ENCODE data around the gene UQCRC2.
"Not testable (repeated sequence)": the region's sequence is repeated elsewhere in the genome, so short reads cannot be mapped to it uniquely, and the experiment has no call there.

UQCRC2 gene

GRCh38 chr16:21952793-21953540 is at the start of gene UQCRC2:
TSS of gene UQCRC2 (plus strand) at chr16:21953361. CDS start at chr16:21953424, 63 bp downstream.
- peak; percentile 95 for DNase-seq (ENCODE audit: low spot score)

GRCh38 chr16:21932650-21933049 is 20.5 kb upstream of the UQCRC2 start:
- DNase-seq (ENCODE audit: low spot score) = not testable (repeated sequence)

- not testable (repeated sequence) for DNase-seq (ENCODE audit: low spot score)
Observed at GRCh38 chr16:21933316-21933715, 19.8 kb upstream of the UQCRC2 start.

GRCh38 chr16:21933790-21934189 is 19.4 kb upstream of the UQCRC2 start:
- DNase-seq (ENCODE audit: low spot score) = not testable (repeated sequence)

GRCh38 chr16:21936216-21936615 is 16.9 kb upstream of the UQCRC2 start:
- DNase-seq (ENCODE audit: low spot score) = not testable (repeated sequence)

- DNase-seq (ENCODE audit: low spot score) = no peak
Observed at GRCh38 chr16:21937336-21937829, 15.8 kb upstream of the UQCRC2 start.

GRCh38 chr16:21940570-21940969 is 12.6 kb upstream of the UQCRC2 start:
- no peak for DNase-seq (ENCODE audit: low spot score)

GRCh38 chr16:21943571-21943970 is 9.6 kb upstream of the UQCRC2 start:
- no peak for DNase-seq (ENCODE audit: low spot score)

GRCh38 chr16:21946889-21947635 is 6.1 kb upstream of the UQCRC2 start:
- no peak for DNase-seq (ENCODE audit: low spot score)

GRCh38 chr16:21949713-21950260 is 3.4 kb upstream of the UQCRC2 start:
- no peak for DNase-seq (ENCODE audit: low spot score)

GRCh38 chr16:21950782-21951521 is 2.2 kb upstream of the UQCRC2 start:
- peak; percentile 45 for DNase-seq (ENCODE audit: low spot score)

- peak; percentile 92 for DNase-seq (ENCODE audit: low spot score)
Observed at GRCh38 chr16:21952040-21952792, 945 bp upstream of the UQCRC2 start.

- DNase-seq (ENCODE audit: low spot score) = no peak
Observed at GRCh38 chr16:21953541-21953902, 361 bp downstream of the UQCRC2 start.

- no peak for DNase-seq (ENCODE audit: low spot score)
Observed at GRCh38 chr16:21957714-21958346, 4.7 kb downstream of the UQCRC2 start.

GRCh38 chr16:21959050-21959449 is 5.9 kb downstream of the UQCRC2 start:
- no peak for DNase-seq (ENCODE audit: low spot score)

- DNase-seq (ENCODE audit: low spot score) = no peak
Observed at GRCh38 chr16:21962475-21962874, 9.3 kb downstream of the UQCRC2 start.

- DNase-seq (ENCODE audit: low spot score) = no peak
Observed at GRCh38 chr16:21963887-21964286, 10.7 kb downstream of the UQCRC2 start.

GRCh38 chr16:21964353-21964752 is 11.2 kb downstream of the UQCRC2 start:
- DNase-seq (ENCODE audit: low spot score) = no peak

GRCh38 chr16:21971856-21972255 is 18.7 kb downstream of the UQCRC2 start:
- DNase-seq (ENCODE audit: low spot score) = no peak

- no peak for DNase-seq (ENCODE audit: low spot score)
Observed at GRCh38 chr16:21973945-21974344, 20.8 kb downstream of the UQCRC2 start.

GRCh38 chr16:21980032-21980431 is 26.9 kb downstream of the UQCRC2 start:
- no peak for DNase-seq (ENCODE audit: low spot score)
